Prostate gland (tissue), 2 donors: Measurements from ENCODE around the gene PRPF4.
A peak's percentile ranks its signal among the peaks of the same experiment; 100 is the strongest.

Experiments
- CTCF ChIP-seq, 4 experiments: fragments of 200-600 bp in 2 of 4; fragments of 450-650 bp in 2 of 4; sonication (generic) in 2 of 4; IDR thresholded peaks; 1 replicate in 3 of 4; 2 replicates in 1 of 4; pipeline ENCODE4 v1.5.1; 2016 to 2019; ENCODE audit warnings: antibody characterized with exemption in 4 of 4, mild to moderate bottlenecking in 2 of 4, moderate library complexity in 2 of 4
- POLR2A ChIP-seq: fragments of 450-650 bp; IDR thresholded peaks from one replicate; pipeline ENCODE4 v1.6.1; 2016; ENCODE audit warnings: antibody characterized with exemption, mild to moderate bottlenecking

GRCh38 chr9:113274474-113275156 is 843 bp upstream of the PRPF4 start:
- TF ChIP-seq CTCF (IDR thresholded peaks at IDR 0.05) (peak; percentile 32 to 79 (median 74)), POLR2A (no peak)
